ENCODE results near the gene NBEAL2.

NBEAL2 gene

DNA sequence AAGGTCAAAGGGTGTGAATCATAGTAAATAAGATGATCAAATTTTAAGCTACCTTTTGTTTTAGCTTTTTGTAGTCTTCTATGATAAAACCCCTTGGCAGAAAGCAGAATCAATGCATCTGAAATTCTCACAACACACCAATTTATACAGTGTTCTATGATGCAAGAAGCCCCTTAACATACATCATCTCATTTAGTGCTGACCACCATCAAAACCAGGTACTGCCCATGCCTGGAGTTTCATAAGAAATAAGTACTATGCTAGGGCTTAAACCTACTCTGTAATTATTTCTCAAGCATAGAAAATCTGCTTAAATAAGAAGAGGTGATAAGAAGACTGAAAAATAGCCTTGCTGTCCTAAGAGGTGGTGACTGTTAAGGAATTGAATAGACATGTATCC lies 67.6 kb downstream of the NBEAL2 start:
- no peak for DNase-seq (ENCODE audit: low spot score)

DNA sequence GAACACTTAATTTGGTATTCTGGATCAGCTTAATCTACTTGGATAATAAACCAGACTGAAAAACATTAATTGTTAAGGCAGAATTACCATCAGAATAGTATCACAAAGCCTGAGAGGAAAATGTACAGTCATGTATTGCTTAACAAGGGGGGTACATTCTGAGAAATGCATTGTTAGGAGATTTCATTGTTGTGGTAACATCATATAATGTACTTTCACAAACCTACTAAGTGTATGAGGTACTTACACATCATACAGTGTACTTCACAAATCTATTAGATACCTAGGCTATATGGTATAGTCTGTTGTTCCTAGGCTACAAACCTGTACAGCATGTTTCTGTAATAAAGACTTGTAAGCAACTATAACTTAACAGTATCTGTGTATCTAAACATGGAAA lies 68.2 kb downstream of the NBEAL2 start:
- DNase-seq (ENCODE audit: low spot score) = no peak

DNA sequence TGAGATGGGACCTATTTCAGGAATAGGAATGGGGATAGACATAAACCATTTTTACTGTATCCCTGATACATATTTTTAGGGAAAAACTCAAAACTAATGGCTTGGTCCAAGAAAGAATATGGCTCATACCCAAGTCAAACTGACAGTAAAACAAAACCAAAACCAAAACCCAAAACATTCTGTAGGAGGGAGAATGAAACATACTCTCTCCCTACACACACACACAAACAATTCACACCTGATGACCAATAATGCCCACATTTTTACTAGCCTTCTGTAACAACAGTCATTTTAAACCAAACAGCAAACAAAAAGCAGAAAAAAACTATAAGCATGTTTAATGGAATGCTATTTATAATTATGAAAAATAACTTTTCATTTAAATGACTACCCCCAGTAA lies 74.9 kb downstream of the NBEAL2 start:
- DNase-seq (ENCODE audit: low spot score) = no peak

DNA sequence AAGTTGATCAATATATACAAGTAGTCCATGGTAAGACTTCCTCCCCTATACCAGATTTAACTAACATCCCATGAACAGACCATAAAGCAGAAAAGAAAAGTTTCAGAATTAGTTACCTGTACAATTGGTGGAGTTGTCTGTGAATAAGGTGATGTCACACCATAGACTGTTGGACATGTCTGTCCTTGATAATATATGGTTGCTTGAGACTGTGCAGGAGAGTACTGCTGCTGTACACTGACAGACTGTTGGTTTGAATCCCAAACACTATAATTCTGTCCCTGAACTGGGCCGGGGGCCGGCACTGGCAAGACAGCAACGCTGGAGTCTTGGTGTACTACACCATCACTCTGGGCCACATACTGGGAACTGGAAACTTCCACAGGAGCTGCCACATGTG lies 77.2 kb downstream of the NBEAL2 start:
- no peak for DNase-seq (ENCODE audit: low spot score)

DNA sequence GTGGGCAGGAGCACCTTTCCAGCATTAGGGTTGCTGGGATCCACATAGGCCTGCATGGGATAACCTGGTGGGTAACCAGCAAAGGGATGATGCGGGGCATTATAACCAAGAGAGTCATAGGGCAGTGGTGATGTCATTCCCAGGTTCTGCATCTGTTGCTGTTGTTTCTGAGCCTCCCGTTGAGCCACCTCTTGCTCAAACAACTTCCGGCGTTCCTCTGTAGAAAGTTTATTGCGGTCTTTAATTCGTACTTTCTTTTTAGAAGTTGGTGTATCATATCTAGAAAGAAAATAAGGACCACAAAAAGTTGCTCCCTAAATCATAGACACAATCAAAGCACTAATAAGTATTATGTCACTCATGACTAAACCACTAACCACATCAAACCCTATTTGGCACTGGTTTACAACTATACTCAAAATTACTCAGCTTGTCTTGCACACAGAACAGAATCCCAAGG lies 77.8 kb downstream of the NBEAL2 start:
- peak; percentile 13 for DNase-seq (ENCODE audit: low spot score)
